Sigmoid colon (tissue), 4 donors: ENCODE results near the gene PIGH.

Experiments used
- POLR2A ChIP-seq, 2 donors: fragments of 450-650 bp; IDR thresholded peaks; one replicate each; pipeline ENCODE4 v1.6.1; 2016; ENCODE audit warnings: antibody characterized with exemption in 2 of 2, mild to moderate bottlenecking in 2 of 2, moderate library complexity in 2 of 2
- POLR2AphosphoS5 ChIP-seq, 4 donors: sonication (generic); formaldehyde crosslinking; IDR thresholded peaks; one replicate each; pipeline ENCODE4 v1.6.1; 2017; ENCODE audit warnings: antibody characterized with exemption in 4 of 4
- TF ChIP-seq, protein P1 (sequence below), 4 experiments: fragments of 450-650 bp in 3 of 4; fragments of 200-600 bp in 1 of 4; IDR thresholded peaks; one replicate each; pipeline ENCODE4 v1.5.1; 2016 to 2019; ENCODE audit warnings: antibody characterized with exemption in 4 of 4, mild to moderate bottlenecking in 3 of 4, moderate library complexity in 2 of 4

- TF ChIP-seq, protein P1, sequence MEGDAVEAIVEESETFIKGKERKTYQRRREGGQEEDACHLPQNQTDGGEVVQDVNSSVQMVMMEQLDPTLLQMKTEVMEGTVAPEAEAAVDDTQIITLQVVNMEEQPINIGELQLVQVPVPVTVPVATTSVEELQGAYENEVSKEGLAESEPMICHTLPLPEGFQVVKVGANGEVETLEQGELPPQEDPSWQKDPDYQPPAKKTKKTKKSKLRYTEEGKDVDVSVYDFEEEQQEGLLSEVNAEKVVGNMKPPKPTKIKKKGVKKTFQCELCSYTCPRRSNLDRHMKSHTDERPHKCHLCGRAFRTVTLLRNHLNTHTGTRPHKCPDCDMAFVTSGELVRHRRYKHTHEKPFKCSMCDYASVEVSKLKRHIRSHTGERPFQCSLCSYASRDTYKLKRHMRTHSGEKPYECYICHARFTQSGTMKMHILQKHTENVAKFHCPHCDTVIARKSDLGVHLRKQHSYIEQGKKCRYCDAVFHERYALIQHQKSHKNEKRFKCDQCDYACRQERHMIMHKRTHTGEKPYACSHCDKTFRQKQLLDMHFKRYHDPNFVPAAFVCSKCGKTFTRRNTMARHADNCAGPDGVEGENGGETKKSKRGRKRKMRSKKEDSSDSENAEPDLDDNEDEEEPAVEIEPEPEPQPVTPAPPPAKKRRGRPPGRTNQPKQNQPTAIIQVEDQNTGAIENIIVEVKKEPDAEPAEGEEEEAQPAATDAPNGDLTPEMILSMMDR (IDR thresholded peaks at IDR 0.05) = no peak
- TF ChIP-seq POLR2A (IDR thresholded peaks at IDR 0.05) = no peak
- no peak for TF ChIP-seq POLR2AphosphoS5 (IDR thresholded peaks at IDR 0.05)
Measured at GRCh38 chr14:67556671-67557070, 43.4 kb downstream of the PIGH start.
